HG03571 (cell line): ENCODE measurements around the gene TMEM132D.

Source experiments
- ATAC-seq: cut with Tn5 transposase; IDR thresholded peaks from one replicate; pipeline ENCODE4 v1.9.1; 2021; ENCODE audit not compliant: unreplicated experiment

TMEM132D gene

GRCh38 chr12:129670256-129670920, 233.4 kb downstream of the TMEM132D start:
- ATAC-seq: no peak

GRCh38 chr12:129665414-129665813, 238.4 kb downstream of the TMEM132D start:
- no peak for ATAC-seq

GRCh38 chr12:129662234-129662633, 241.6 kb downstream of the TMEM132D start:
- no peak for ATAC-seq

- ATAC-seq: no peak
These were observed 242.9 kb downstream of the TMEM132D start for GRCh38 chr12:129660946-129661345.

GRCh38 chr12:129659961-129660622, 243.7 kb downstream of the TMEM132D start:
- no peak for ATAC-seq

GRCh38 chr12:129657179-129657578, 246.6 kb downstream of the TMEM132D start:
- ATAC-seq: no peak

GRCh38 chr12:129651951-129652350, 251.9 kb downstream of the TMEM132D start:
- ATAC-seq: no peak

GRCh38 chr12:129641926-129642325, 261.9 kb downstream of the TMEM132D start:
- no peak for ATAC-seq

- ATAC-seq: no peak
These were observed 268.7 kb downstream of the TMEM132D start for GRCh38 chr12:129635021-129635685.

- no peak for ATAC-seq
These were observed 272.5 kb downstream of the TMEM132D start for GRCh38 chr12:129631316-129631715.

GRCh38 chr12:129629901-129630300, 273.9 kb downstream of the TMEM132D start:
- no peak for ATAC-seq

- ATAC-seq: no peak
These were observed 281.3 kb downstream of the TMEM132D start for GRCh38 chr12:129622566-129622965.

- no peak for ATAC-seq
These were observed 284.6 kb downstream of the TMEM132D start for GRCh38 chr12:129619271-129619670.

GRCh38 chr12:129617849-129618248, 286.0 kb downstream of the TMEM132D start:
- ATAC-seq: no peak

GRCh38 chr12:129615001-129615400, 288.8 kb downstream of the TMEM132D start:
- no peak for ATAC-seq

- ATAC-seq: no peak
These were observed 289.5 kb downstream of the TMEM132D start for GRCh38 chr12:129614221-129614885.

GRCh38 chr12:129613314-129613713, 290.5 kb downstream of the TMEM132D start:
- no peak for ATAC-seq

GRCh38 chr12:129610601-129611120, 293.2 kb downstream of the TMEM132D start:
- no peak for ATAC-seq

- no peak for ATAC-seq
These were observed 296.1 kb downstream of the TMEM132D start for GRCh38 chr12:129607756-129608155.

- ATAC-seq: no peak
These were observed 296.5 kb downstream of the TMEM132D start for GRCh38 chr12:129607301-129607700.

GRCh38 chr12:129606239-129606638, 297.6 kb downstream of the TMEM132D start:
- no peak for ATAC-seq
